ENCODE results near the gene DNAH6. TPM values are rescaled to one million over a fixed set of nuclear protein-coding genes. Genes with fewer than 3 reads are reported as not detected.
"Not testable (repeated sequence)": the region's sequence is repeated elsewhere in the genome, so short reads cannot be mapped to it uniquely, and the experiment has no call there.

DNAH6 gene
- total RNA-seq, 6 experiments from 2014 or later = 0.66 to 2.3 (median 1.3) TPM

DNA sequence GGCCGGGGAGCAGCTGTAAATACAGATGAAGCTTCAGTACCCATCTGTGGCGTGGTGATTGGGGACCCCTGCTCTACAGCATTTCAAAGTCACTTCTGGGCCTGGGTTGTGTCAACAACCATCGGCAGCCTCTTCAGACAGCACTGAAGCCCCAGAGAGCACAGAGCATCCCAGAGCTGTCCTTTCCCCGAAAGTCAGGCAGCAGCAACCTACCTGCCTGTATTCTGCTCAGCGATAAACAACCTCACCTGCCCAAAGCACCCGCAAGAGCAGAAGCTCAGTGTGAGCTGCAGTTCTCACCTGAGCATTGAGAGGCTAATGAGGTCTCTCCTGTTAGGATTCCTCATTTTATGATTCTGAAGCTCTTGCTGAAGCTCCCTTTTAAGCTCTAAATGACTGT lies 345.2 kb downstream of the DNAH6 start:
- DNase-seq (no peak), ATAC-seq (no peak)
- no peak overlapping the region for H3K27ac ChIP-seq
- no peak for TF ChIP-seq POLR2A (IDR thresholded peaks at IDR 0.05)
- TF ChIP-seq, protein P1, sequence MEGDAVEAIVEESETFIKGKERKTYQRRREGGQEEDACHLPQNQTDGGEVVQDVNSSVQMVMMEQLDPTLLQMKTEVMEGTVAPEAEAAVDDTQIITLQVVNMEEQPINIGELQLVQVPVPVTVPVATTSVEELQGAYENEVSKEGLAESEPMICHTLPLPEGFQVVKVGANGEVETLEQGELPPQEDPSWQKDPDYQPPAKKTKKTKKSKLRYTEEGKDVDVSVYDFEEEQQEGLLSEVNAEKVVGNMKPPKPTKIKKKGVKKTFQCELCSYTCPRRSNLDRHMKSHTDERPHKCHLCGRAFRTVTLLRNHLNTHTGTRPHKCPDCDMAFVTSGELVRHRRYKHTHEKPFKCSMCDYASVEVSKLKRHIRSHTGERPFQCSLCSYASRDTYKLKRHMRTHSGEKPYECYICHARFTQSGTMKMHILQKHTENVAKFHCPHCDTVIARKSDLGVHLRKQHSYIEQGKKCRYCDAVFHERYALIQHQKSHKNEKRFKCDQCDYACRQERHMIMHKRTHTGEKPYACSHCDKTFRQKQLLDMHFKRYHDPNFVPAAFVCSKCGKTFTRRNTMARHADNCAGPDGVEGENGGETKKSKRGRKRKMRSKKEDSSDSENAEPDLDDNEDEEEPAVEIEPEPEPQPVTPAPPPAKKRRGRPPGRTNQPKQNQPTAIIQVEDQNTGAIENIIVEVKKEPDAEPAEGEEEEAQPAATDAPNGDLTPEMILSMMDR (IDR thresholded peaks at IDR 0.05) = no peak
- no peak overlapping the region for H3K4me3 ChIP-seq
- H3K9me3 ChIP-seq = no peaks in the 10 kb centered on the region
- 100% methylated on average over 2 of the region's 6 CpGs for WGBS (ENCODE audit: insufficient coverage, low coverage, low lambda C conversion rate, missing lambda C conversion rate)
- no peaks in the 10 kb centered on the region for H3K4me1 ChIP-seq
- no peaks in the 10 kb centered on the region for H3K36me3 ChIP-seq
- intact Hi-C loops (cut with DNase I) = no loop called here
- H3K27me3 ChIP-seq = no peaks in the 10 kb centered on the region

DNA sequence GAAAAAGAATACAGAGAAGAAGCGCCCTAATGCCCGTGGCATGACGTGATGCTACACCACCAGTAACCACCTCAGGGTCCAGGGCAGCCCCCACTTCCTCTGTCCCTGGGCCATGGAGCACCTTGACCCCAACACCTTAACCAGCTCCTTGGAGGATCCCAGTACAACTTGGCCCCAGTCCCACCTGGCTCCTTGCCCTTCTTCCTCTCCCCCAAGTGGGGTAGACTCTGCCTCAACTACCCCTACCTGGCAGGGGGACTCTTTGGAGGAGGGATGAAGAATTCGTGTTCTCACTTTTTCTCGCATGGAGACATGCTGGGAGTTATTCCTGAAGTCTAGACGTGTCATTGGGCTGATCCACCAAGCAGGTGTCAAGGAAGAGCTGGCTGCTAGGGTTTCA lies 345.7 kb downstream of the DNAH6 start:
- ATAC-seq = no peak
- DNase-seq = no peak
- WGBS (ENCODE audit: insufficient coverage, low coverage, low lambda C conversion rate, missing lambda C conversion rate) = 76% methylated on average over 4 of the region's 6 CpGs
- H3K27ac ChIP-seq = no peak overlapping the region
- H3K4me3 ChIP-seq = no peak overlapping the region
- H3K27me3 ChIP-seq = no peaks in the 10 kb centered on the region
- H3K9me3 ChIP-seq = no peaks in the 10 kb centered on the region
- no peaks in the 10 kb centered on the region for H3K4me1 ChIP-seq
- intact Hi-C loops (cut with DNase I) = no loop called here
- H3K36me3 ChIP-seq = no peaks in the 10 kb centered on the region
- TF ChIP-seq, protein P1 (IDR thresholded peaks at IDR 0.05) = no peak
- no peak for TF ChIP-seq POLR2A (IDR thresholded peaks at IDR 0.05)

DNA sequence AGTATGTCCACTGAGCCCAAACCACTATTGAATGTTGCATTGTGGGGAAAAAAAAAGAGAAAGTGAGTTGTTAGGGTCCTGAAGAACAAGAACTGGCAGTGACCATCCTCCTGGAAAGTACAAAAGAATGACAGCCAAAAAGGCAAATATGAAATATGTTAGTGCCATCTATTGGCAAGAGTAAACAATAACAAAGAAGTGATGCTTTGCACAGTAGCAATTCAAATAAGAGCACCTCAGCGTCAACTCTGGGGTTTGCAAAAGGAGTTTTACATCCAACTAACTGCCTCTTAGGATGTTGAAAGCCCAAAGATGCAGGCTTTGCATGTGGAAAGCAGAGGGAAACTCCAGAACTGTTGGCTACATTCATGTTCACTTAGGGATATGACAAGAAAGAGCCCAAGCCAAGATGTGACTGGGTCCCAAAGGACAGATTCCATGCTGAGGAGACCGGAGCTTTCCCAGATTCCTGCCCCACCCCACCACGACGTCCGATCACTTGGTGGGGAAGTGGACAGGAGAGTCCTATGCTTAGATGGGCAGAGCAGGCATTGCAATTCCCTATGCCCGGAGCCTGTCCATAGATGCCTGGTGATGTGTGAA lies 349.0 kb downstream of the DNAH6 start:
- intact Hi-C loops (cut with DNase I) = no loop called here
- H3K36me3 ChIP-seq = no peaks in the 10 kb centered on the region
- no peak for TF ChIP-seq POLR2A (IDR thresholded peaks at IDR 0.05)
- TF ChIP-seq, protein P1 (IDR thresholded peaks at IDR 0.05) = peak; percentile 34 to 47 (median 40)
- no peak overlapping the region for H3K4me3 ChIP-seq
- no peaks in the 10 kb centered on the region for H3K27me3 ChIP-seq
- no peak overlapping the region for H3K27ac ChIP-seq
- no peaks in the 10 kb centered on the region for H3K9me3 ChIP-seq
- 13% methylated on average over 2 of the region's 6 CpGs for WGBS (ENCODE audit: insufficient coverage, low coverage, low lambda C conversion rate, missing lambda C conversion rate)
- H3K4me1 ChIP-seq = no peaks in the 10 kb centered on the region
- no peak for DNase-seq
- ATAC-seq = peak; percentile 57 to 73 (median 64)

DNA sequence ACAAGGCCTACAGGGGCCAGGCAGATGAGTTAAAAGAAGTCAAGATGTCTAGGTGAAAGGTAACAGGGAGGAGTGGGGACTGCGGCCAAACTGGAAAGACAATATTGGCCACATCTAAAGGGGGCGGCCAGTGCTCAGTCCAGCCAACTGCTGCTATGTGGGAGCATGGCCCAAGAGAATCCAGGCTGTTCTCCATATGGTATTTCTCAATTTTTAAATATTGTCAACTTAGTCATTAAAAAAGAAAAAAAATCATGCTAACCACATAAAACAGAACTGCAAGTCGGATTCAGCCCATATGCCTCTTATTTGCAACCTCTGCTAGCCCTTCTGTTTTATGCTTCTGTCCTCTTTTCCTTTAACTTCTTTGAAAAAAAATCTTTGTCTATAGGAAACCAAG lies 349.8 kb downstream of the DNAH6 start:
- no peak for DNase-seq
- 76% methylated on average over 3 of the region's 3 CpGs for WGBS (ENCODE audit: insufficient coverage, low coverage, low lambda C conversion rate, missing lambda C conversion rate)
- H3K27ac ChIP-seq = no peak overlapping the region
- H3K9me3 ChIP-seq = no peaks in the 10 kb centered on the region
- no peaks in the 10 kb centered on the region for H3K36me3 ChIP-seq
- intact Hi-C loops (cut with DNase I) = no loop called here
- no peak for TF ChIP-seq POLR2A (IDR thresholded peaks at IDR 0.05)
- TF ChIP-seq, protein P1 (IDR thresholded peaks at IDR 0.05) = no peak
- ATAC-seq = no peak
- no peak overlapping the region for H3K4me3 ChIP-seq
- no peaks in the 10 kb centered on the region for H3K27me3 ChIP-seq
- H3K4me1 ChIP-seq = no peaks in the 10 kb centered on the region

DNA sequence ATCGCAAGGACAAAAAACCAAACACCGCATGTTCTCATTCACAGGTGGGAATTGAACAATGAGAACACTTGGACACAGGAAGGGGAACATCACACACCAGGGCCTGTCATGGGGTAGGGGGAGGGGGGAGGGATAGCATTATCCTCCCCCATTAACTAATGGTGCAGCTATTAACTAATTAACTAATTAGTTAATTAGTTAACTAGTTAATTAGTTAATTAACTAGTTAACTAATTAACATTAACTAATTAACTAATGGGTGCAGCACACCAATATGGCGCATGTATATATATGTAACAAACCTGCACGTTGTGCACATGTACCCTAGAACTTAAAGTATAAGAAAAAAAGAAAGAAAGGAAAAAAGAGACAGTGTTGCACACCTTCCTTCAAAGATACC lies 352.0 kb downstream of the DNAH6 start:
- H3K4me3 ChIP-seq; H3K27me3 ChIP-seq; H3K4me1 ChIP-seq; intact Hi-C loops (cut with DNase I); H3K36me3 ChIP-seq; DNase-seq; ATAC-seq; H3K27ac ChIP-seq; H3K9me3 ChIP-seq: not testable (repeated sequence)
- 96% methylated on average over 2 of the region's 4 CpGs for WGBS (ENCODE audit: insufficient coverage, low coverage, low lambda C conversion rate, missing lambda C conversion rate)

Other genes with a start within 250 kb of the DNAH6 start
- gene SUCLG1, start 57.2 kb upstream of the DNAH6 start, total RNA-seq = 10 to 100 TPM; 73.4 to 86.7 (median 82.8) TPM

All from right lobe of liver (tissue), 6 donors.